PC-3 (cell line): Measurements from ENCODE around the gene KCNIP4. TPM values are rescaled to one million over a fixed set of nuclear protein-coding genes. Genes with fewer than 3 reads are reported as not detected.

Source experiments
- ATAC-seq: fragments of 200-7000 bp; cut with Tn5 transposase; 2 replicates; pipeline ENCODE4 v1.9.1; 2020; ENCODE audit warnings: mild to moderate bottlenecking, moderate library complexity
- BruUV-seq: library from RNA; stranded (reverse); fragments of 400-500 nt; replicated peaks from 2 replicates; lab custom pipeline; 2021; lab: Mats Ljungman, UMichigan
- CTCF ChIA-PET: fragments of 300-600 bp; sonication (Branson Sonifier 250); formaldehyde crosslinking; loops from one replicate; lab custom pipeline; 2022; ENCODE audit warnings: antibody characterized with exemption; lab: Charles Lee
- POLR2A ChIA-PET: fragments of 300-600 bp; sonication (Branson Sonifier 250); formaldehyde crosslinking; loops from one replicate; lab custom pipeline; 2022; ENCODE audit warnings: antibody characterized with exemption; ENCODE audit not compliant: unreplicated experiment; lab: Charles Lee
- DNase-seq: peaks from one replicate; pipeline ENCODE4 v3.0.0-alpha.2; 2015
- H2AFZ ChIP-seq: fragments of 300-600 bp; sonication (generic); 2 replicates; pipeline ENCODE4 v1.6.0; 2016; ENCODE audit warnings: antibody characterized with exemption, low read length
- H3F3A ChIP-seq: fragments of 300-600 bp; sonication (generic); one replicate; pipeline ENCODE4 v1.6.0; 2017; ENCODE audit warnings: antibody characterized with exemption, low read length, control low read depth, mild to moderate bottlenecking; ENCODE audit not compliant: unreplicated experiment
- H3K27ac ChIP-seq: fragments of 300-600 bp; sonication (generic); 2 replicates; pipeline ENCODE4 v1.5.1; 2016; ENCODE audit warnings: mild to moderate bottlenecking, low read length
- H3K27me3 ChIP-seq: fragments of 300-600 bp; sonication (generic); 2 replicates; pipeline ENCODE4 v1.6.1; 2016; ENCODE audit warnings: low read length, mixed read lengths
- H3K36me3 ChIP-seq: fragments of 300-600 bp; sonication (generic); 2 replicates; pipeline ENCODE4 v1.6.1; 2016; ENCODE audit warnings: low read depth, mixed run types, low read length, mixed read lengths
- H3K4me1 ChIP-seq: fragments of 300-600 bp; sonication (generic); 2 replicates; pipeline ENCODE4 v1.5.1; 2016; ENCODE audit warnings: low read length; ENCODE audit not compliant: insufficient read depth
- H3K4me2 ChIP-seq: fragments of 300-600 bp; sonication (generic); 2 replicates; pipeline ENCODE4 v1.6.0; 2016; ENCODE audit warnings: low read length
- H3K4me3 ChIP-seq: fragments of 300-600 bp; sonication (generic); 2 replicates; pipeline ENCODE4 v1.5.1; 2016; ENCODE audit warnings: mild to moderate bottlenecking, low read length, mixed read lengths
- H3K79me2 ChIP-seq: fragments of 300-600 bp; sonication (generic); 2 replicates; pipeline ENCODE4 v1.6.1; 2017; ENCODE audit warnings: low read length, mixed read lengths
- H3K9ac ChIP-seq: fragments of 300-600 bp; sonication (generic); 2 replicates; pipeline ENCODE4 v1.6.0; 2016; ENCODE audit warnings: mild to moderate bottlenecking, low read length
- H3K9me2 ChIP-seq: fragments of 300-600 bp; sonication (generic); replicated peaks from 2 replicates; pipeline ENCODE4 v1.6.1; 2016; ENCODE audit warnings: mixed run types, low read length, mixed read lengths
- H3K9me3 ChIP-seq: fragments of 300-600 bp; sonication (generic); 2 replicates; pipeline ENCODE4 v1.6.1; 2016; ENCODE audit warnings: low read length, mixed read lengths
- H4K20me1 ChIP-seq: fragments of 300-600 bp; sonication (generic); 2 replicates; pipeline ENCODE4 v1.6.1; 2016; ENCODE audit warnings: low read length, mixed read lengths
- EZH2 ChIP-seq: fragments of 300-600 bp; sonication (generic); IDR thresholded peaks from one replicate; pipeline ENCODE4 v1.6.1; 2017; ENCODE audit warnings: antibody characterized with exemption, mild to moderate bottlenecking, low read length; ENCODE audit not compliant: unreplicated experiment
- EZH2phosphoT487 ChIP-seq: fragments of 300-600 bp; sonication (generic); IDR thresholded peaks from 2 replicates; pipeline ENCODE4 v1.6.1; 2018; ENCODE audit warnings: mild to moderate bottlenecking, antibody characterized with exemption, low read length, borderline replicate concordance
- intact Hi-C: fragments of 100-400 bp; cut with micrococcal nuclease; formaldehyde crosslinking; loops from 2 replicates; pipeline ENCODE4 v1.9.0; 2023
- total RNA-seq: library from RNA; depleted of rRNA; stranded (reverse); fragments of >200 nt; gene quantifications from 2 replicates; pipeline ENCODE4 v1.2.3, GENCODE V29; 2014
- TF ChIP-seq, protein P1 (sequence below): fragments of 300-600 bp; sonication (generic); conservative IDR thresholded peaks from 2 replicates; pipeline ENCODE4 v1.5.1; 2017; ENCODE audit warnings: antibody characterized with exemption, low read depth, mild to moderate bottlenecking, low read length

KCNIP4 gene
- total RNA-seq, 1 experiment from 2014 or later: not detected

DNA sequence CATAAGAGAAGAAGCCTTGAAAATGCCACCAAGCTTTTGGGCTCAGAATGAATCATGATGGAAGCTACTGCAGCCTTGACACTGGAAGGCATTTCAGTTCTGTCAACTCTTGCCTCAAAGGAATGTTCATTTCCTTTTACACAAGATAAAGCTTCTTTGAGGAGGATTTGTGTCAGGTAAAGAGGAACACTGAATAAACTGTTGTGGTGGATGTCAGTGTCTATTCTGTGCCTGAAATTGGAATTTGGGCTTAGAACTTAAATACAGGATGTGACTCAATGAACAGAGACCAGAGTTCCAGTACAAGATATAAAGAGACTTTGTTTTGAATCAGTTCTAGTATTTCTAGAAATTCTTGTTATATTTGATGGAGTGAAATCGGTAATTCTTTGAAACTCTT lies 935.1 kb downstream of the KCNIP4 start:
- H3K4me2 ChIP-seq: no peak overlapping the region
- no peak overlapping the region for H3K27ac ChIP-seq

DNA sequence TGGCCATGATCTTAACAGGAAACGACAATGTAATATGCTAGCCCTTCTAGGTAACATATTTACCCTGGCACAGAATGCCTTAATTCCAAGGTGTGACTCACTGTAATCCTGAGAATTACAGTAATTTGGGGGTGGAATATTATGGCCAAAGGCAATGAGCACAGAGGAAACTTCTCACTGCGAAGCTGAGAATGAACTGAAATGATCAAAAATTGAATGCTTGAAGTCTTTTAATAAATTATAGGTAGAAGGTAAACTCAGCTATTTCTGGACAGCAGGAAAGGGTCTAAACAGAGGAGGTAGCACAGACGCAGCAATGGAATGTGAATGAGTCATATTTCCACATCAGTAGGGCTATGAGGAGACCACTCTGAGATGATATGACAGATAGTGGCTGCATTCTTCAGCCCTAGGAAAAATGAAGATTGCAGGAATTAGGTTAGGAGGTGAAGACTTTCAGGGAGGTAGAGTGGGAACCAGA lies 935.7 kb downstream of the KCNIP4 start:
- no peak for ATAC-seq
- Histone ChIP-seq H3K4me2 (no peak overlapping the region), H3K4me1 (no peaks in the 10 kb centered on the region), H3K9ac (no peak overlapping the region), H3K9me3 (no peaks in the 10 kb centered on the region), H2AFZ (no peak overlapping the region), H4K20me1 (no peaks in the 10 kb centered on the region), H3K4me3 (no peak overlapping the region), H3K36me3 (no peaks in the 10 kb centered on the region), H3K9me2 (no peaks in the 10 kb centered on the region), H3F3A (no peaks in the 10 kb centered on the region), H3K27ac (no peak overlapping the region), H3K79me2 (no peaks in the 10 kb centered on the region), H3K27me3 (peaks cover 22% of the 10 kb centered on the region)
- intact Hi-C loops: no loop called here
- TF ChIP-seq EZH2: no peak
- ChIA-PET POLR2A (no interaction called here), CTCF (no interaction called here)
- peak; percentile 28 for DNase-seq
- BruUV-seq: no TSS peak

More for the DNA sequence above, 935.1 kb downstream of the KCNIP4 start:
- H3K9me2 ChIP-seq: no peaks in the 10 kb centered on the region
- DNase-seq: peak; percentile 4
- intact Hi-C loops: no loop called here
- CTCF ChIA-PET: no interaction called here
- H3K27me3 ChIP-seq: peaks cover 21% of the 10 kb centered on the region
- no peaks in the 10 kb centered on the region for H3K9me3 ChIP-seq
- POLR2A ChIA-PET: no interaction called here
- H3K4me3 ChIP-seq: no peak overlapping the region
- H3K79me2 ChIP-seq: no peaks in the 10 kb centered on the region
- TF ChIP-seq, protein P1, sequence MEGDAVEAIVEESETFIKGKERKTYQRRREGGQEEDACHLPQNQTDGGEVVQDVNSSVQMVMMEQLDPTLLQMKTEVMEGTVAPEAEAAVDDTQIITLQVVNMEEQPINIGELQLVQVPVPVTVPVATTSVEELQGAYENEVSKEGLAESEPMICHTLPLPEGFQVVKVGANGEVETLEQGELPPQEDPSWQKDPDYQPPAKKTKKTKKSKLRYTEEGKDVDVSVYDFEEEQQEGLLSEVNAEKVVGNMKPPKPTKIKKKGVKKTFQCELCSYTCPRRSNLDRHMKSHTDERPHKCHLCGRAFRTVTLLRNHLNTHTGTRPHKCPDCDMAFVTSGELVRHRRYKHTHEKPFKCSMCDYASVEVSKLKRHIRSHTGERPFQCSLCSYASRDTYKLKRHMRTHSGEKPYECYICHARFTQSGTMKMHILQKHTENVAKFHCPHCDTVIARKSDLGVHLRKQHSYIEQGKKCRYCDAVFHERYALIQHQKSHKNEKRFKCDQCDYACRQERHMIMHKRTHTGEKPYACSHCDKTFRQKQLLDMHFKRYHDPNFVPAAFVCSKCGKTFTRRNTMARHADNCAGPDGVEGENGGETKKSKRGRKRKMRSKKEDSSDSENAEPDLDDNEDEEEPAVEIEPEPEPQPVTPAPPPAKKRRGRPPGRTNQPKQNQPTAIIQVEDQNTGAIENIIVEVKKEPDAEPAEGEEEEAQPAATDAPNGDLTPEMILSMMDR: no peak
- TF ChIP-seq EZH2: no peak
- TF ChIP-seq EZH2phosphoT487: no peak
- ATAC-seq: no peak
- no peaks in the 10 kb centered on the region for H4K20me1 ChIP-seq
- H3K9ac ChIP-seq: no peak overlapping the region
- H3K36me3 ChIP-seq: no peaks in the 10 kb centered on the region
- no TSS peak for BruUV-seq
- H3F3A ChIP-seq: no peaks in the 10 kb centered on the region
- no peaks in the 10 kb centered on the region for H3K4me1 ChIP-seq
- H2AFZ ChIP-seq: no peak overlapping the region

DNA sequence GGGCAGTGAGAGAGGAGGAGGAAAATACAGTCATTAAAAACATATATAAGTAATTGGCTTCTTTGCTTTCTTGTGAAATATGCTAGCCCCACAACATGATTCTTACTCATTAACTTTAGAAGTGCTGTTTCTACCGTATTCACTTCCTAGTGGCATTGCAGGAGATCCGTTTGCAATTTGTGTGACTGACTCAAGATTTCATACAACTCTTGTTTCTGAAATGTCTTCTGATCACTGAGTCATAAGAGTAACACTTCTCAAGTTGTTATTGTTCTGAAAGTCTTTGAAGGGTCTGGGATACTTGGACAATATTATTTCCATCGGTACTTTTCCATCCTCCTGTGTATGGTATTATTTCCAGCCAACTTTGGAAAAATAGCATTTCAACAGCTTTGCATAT lies 937.5 kb downstream of the KCNIP4 start:
- no peak overlapping the region for H3K4me2 ChIP-seq
- CTCF ChIA-PET: no interaction called here
- no peaks in the 10 kb centered on the region for H3K36me3 ChIP-seq
- no peak overlapping the region for H3K4me3 ChIP-seq
- H3K9me2 ChIP-seq: no peaks in the 10 kb centered on the region
- H3K9me3 ChIP-seq: no peaks in the 10 kb centered on the region
- H3F3A ChIP-seq: no peaks in the 10 kb centered on the region
- no peaks in the 10 kb centered on the region for H3K4me1 ChIP-seq
- intact Hi-C loops: no loop called here
- no peaks in the 10 kb centered on the region for H4K20me1 ChIP-seq
- H3K27me3 ChIP-seq: peaks cover 30% of the 10 kb centered on the region
- H2AFZ ChIP-seq: no peak overlapping the region
- no peak for ATAC-seq
- no peak for DNase-seq
- H3K9ac ChIP-seq: no peak overlapping the region
- BruUV-seq: no TSS peak
- no peak overlapping the region for H3K27ac ChIP-seq
- H3K79me2 ChIP-seq: no peaks in the 10 kb centered on the region
- POLR2A ChIA-PET: no interaction called here
- TF ChIP-seq, protein P1: no peak
- TF ChIP-seq EZH2 (no peak), EZH2phosphoT487 (no peak)
